Tibial nerve (tissue), 4 donors: ENCODE results near the gene TCP11. TPM values are rescaled to one million over a fixed set of nuclear protein-coding genes. Genes with fewer than 3 reads are reported as not detected.

Experiments
- DNase-seq, 2 donors: peaks; one replicate each; pipeline ENCODE4 v3.0.0-alpha.2; 2019; ENCODE audit warnings: low spot score in 2 of 2
- H3K27ac ChIP-seq, 4 donors: fragments of 200-600 bp; sonication (generic) in 3 of 4; one replicate each; pipeline ENCODE4 v1.5.1; 2017 to 2019; ENCODE audit warnings: mild to moderate bottlenecking in 1 of 4
- H3K27me3 ChIP-seq, 2 donors: fragments of 200-600 bp; sonication (generic) in 1 of 2; one replicate each; pipeline versions ENCODE4 v1.5.1 to v1.6.0; 2017 to 2019
- H3K36me3 ChIP-seq, 3 donors: fragments of 200-600 bp; sonication (generic); one replicate each; pipeline ENCODE4 v1.5.1; 2018 to 2019
- H3K4me1 ChIP-seq, 4 donors: fragments of 200-600 bp; sonication (generic) in 3 of 4; one replicate each; pipeline ENCODE4 v1.5.1; 2017 to 2019
- H3K4me3 ChIP-seq, 4 donors: fragments of 200-600 bp; sonication (generic) in 3 of 4; one replicate each; pipeline ENCODE4 v1.5.1; 2017 to 2019; ENCODE audit warnings: mild to moderate bottlenecking in 1 of 4, moderate library complexity in 1 of 4
- H3K9me3 ChIP-seq, 4 donors: fragments of 200-600 bp; sonication (generic) in 3 of 4; one replicate each; pipeline ENCODE4 v1.5.1; 2017 to 2019
- EP300 ChIP-seq, 2 donors: sonication (generic); formaldehyde crosslinking; IDR thresholded peaks; one replicate each; pipeline ENCODE4 v1.6.1; 2017; ENCODE audit warnings: antibody characterized with exemption in 2 of 2, mild to moderate bottlenecking in 1 of 2
- POLR2A ChIP-seq, 2 donors: fragments of 450-650 bp; IDR thresholded peaks; one replicate each; pipeline ENCODE4 v1.6.1; 2017; ENCODE audit warnings: antibody characterized with exemption in 2 of 2, mild to moderate bottlenecking in 2 of 2, moderate library complexity in 2 of 2
- WGBS, 2 donors: methylation state at CpG; one replicate each; pipeline ENCODE4 v1.1.5; 2018; 5-methylcytosine and 5-hydroxymethylcytosine counted together
- total RNA-seq, 4 donors: library from RNA; depleted of rRNA; stranded (reverse); fragments of >200 nt; gene quantifications; one replicate each; pipeline ENCODE4 v1.1.0, GENCODE V29; 2016
- TF ChIP-seq, protein P1 (sequence below), 5 experiments: fragments of 200-600 bp in 3 of 5; fragments of 450-650 bp in 2 of 5; sonication (generic) in 3 of 5; IDR thresholded peaks; one replicate each; pipeline ENCODE4 v1.5.1; 2016 to 2019; ENCODE audit warnings: antibody characterized with exemption in 5 of 5, mild to moderate bottlenecking in 3 of 5, moderate library complexity in 2 of 5

TCP11 gene
- total RNA-seq, 4 donors from 2014 or later, result 0.84 TPM; not detected in 3

DNA sequence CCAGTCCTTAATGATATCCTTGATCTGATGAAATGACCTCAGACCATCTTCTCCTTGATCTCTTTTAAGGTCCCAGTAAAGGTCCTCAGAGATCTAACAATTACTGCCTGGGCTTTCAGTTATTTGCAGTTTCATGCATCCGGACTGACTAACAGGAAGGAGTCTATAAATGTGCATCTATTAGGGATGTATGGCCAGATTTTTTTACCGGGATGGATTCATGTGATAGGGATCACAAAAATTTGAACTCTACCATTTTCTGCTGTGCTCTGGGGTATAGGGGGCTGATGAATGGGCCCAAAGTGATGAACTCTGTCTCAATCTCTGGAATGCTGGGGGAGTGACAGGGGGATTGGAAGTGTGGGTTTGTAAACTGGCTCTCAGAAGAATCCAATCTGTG lies 36.5 kb upstream of the TCP11 start:
- WGBS, 2 donors, result 47 to 49% methylated on average over 2 of the region's 2 CpGs
- DNase-seq, result no peak
- no peak for TF ChIP-seq EP300 (IDR thresholded peaks at IDR 0.05)
- TF ChIP-seq, protein P1, sequence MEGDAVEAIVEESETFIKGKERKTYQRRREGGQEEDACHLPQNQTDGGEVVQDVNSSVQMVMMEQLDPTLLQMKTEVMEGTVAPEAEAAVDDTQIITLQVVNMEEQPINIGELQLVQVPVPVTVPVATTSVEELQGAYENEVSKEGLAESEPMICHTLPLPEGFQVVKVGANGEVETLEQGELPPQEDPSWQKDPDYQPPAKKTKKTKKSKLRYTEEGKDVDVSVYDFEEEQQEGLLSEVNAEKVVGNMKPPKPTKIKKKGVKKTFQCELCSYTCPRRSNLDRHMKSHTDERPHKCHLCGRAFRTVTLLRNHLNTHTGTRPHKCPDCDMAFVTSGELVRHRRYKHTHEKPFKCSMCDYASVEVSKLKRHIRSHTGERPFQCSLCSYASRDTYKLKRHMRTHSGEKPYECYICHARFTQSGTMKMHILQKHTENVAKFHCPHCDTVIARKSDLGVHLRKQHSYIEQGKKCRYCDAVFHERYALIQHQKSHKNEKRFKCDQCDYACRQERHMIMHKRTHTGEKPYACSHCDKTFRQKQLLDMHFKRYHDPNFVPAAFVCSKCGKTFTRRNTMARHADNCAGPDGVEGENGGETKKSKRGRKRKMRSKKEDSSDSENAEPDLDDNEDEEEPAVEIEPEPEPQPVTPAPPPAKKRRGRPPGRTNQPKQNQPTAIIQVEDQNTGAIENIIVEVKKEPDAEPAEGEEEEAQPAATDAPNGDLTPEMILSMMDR (IDR thresholded peaks at IDR 0.05), result no peak
- TF ChIP-seq POLR2A (IDR thresholded peaks at IDR 0.05), result no peak
- Histone ChIP-seq H3K4me3 (no peak overlapping the region), H3K27ac (no peak overlapping the region), H3K36me3 (no peaks in the 10 kb centered on the region), H3K9me3 (no peaks in the 10 kb centered on the region), H3K27me3 (peaks cover 0 to 7% of the 10 kb centered on the region in 2 donors), H3K4me1 (peaks cover 0 to 30% (median 10%) of the 10 kb centered on the region in 4 donors)

DNA sequence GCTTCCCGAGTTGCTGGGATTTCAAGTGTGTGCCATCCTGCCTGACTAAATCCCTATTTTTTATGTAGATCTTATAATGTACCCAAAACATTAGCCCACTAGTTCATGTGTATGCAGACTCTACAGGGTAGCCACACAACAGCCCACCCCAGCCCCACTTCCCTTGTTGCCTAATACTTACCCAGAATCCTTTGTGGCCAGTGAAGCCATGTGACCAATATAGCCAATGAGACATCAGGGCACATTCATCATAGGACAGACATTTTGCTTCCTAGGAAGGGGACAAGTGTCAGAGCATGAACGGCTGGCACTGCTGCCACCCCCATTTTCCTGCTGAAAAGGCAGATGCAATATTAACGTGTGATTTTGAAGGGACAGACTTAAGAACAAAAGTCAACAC lies 36.0 kb upstream of the TCP11 start:
- TF ChIP-seq POLR2A (IDR thresholded peaks at IDR 0.05) (no peak), EP300 (IDR thresholded peaks at IDR 0.05) (no peak)
- TF ChIP-seq, protein P1 (IDR thresholded peaks at IDR 0.05), result no peak
- H3K4me3 ChIP-seq, result no peak overlapping the region
- H3K36me3 ChIP-seq, result no peaks in the 10 kb centered on the region
- no peak overlapping the region for H3K27ac ChIP-seq
- peaks cover 0 to 28% (median 9%) of the 10 kb centered on the region in 4 donors for H3K4me1 ChIP-seq
- 61 to 76% methylated on average over 3 of the region's 3 CpGs for WGBS, 2 donors
- H3K27me3 ChIP-seq, result peaks cover 0 to 4% of the 10 kb centered on the region in 2 donors
- no peaks in the 10 kb centered on the region for H3K9me3 ChIP-seq
- no peak for DNase-seq

DNA sequence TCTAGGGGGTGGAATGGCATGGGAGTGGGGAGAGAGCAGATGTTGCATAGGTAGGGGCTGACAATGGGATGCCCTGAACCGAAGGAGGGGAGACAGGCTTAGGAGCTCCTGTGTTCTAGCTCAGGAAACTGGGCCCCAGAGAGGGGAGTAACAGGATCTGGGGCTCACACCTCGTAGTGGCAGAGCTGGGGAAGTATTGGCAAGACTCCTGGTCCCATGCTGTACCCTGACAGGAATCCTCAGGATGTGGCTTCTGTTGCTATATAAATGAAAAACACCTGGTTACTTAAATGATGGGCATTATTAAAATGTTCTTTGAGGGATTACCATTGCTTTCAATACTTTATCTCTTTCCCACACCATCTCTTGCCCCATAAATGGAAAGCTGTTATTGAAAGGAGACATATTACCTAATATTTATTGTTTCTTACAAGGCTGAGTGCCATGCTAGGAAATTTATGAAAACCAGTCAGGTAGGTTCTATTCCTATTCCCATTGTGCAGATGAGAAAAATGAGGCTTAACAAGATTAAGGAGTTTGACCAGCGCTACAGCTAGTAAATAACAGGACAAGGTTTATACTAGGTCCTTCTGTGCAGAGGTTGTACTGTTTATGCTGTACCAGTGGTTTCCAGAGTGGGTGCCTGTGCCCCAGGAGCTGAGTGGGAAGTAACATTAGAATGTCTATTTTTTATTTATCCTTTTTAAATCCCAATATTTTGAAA lies 35.3 kb upstream of the TCP11 start:
- Histone ChIP-seq H3K4me3 (no peak overlapping the region), H3K4me1 (peaks cover 0 to 21% (median 6%) of the 10 kb centered on the region in 4 donors), H3K9me3 (no peaks in the 10 kb centered on the region), H3K36me3 (no peaks in the 10 kb centered on the region), H3K27ac (no peak overlapping the region), H3K27me3 (no peaks in the 10 kb centered on the region)
- WGBS, 2 donors, result 74 to 79% methylated on average over 3 of the region's 3 CpGs
- no peak for DNase-seq
- TF ChIP-seq, protein P1 (IDR thresholded peaks at IDR 0.05), result no peak
- TF ChIP-seq POLR2A (IDR thresholded peaks at IDR 0.05) (no peak), EP300 (IDR thresholded peaks at IDR 0.05) (no peak)

- peaks cover 0 to 6% (median 1%) of the 10 kb centered on the region in 4 donors for H3K4me1 ChIP-seq
- WGBS, 2 donors, result 82 to 87% methylated on average over 4 of the region's 4 CpGs
- no peak overlapping the region for H3K27ac ChIP-seq
- H3K4me3 ChIP-seq, result no peak overlapping the region
- TF ChIP-seq, protein P1 (IDR thresholded peaks at IDR 0.05), result no peak
- no peak for TF ChIP-seq POLR2A (IDR thresholded peaks at IDR 0.05)
- no peak for TF ChIP-seq EP300 (IDR thresholded peaks at IDR 0.05)
- H3K36me3 ChIP-seq, result no peaks in the 10 kb centered on the region
- H3K27me3 ChIP-seq, result no peaks in the 10 kb centered on the region
- no peaks in the 10 kb centered on the region for H3K9me3 ChIP-seq
- DNase-seq, result no peak
These were observed 33.4 kb upstream of the TCP11 start for GRCh38 chr6:35174501-35174900.

- Histone ChIP-seq H3K27me3 (no peaks in the 10 kb centered on the region), H3K36me3 (no peaks in the 10 kb centered on the region), H3K4me1 (peaks cover 0 to 2% (median 0%) of the 10 kb centered on the region in 4 donors), H3K27ac (no peak overlapping the region), H3K9me3 (no peaks in the 10 kb centered on the region), H3K4me3 (no peak overlapping the region)
- DNase-seq, result no peak
- 53 to 74% methylated on average over 2 of the region's 2 CpGs for WGBS, 2 donors
- TF ChIP-seq EP300 (IDR thresholded peaks at IDR 0.05) (no peak), POLR2A (IDR thresholded peaks at IDR 0.05) (no peak)
- TF ChIP-seq, protein P1 (IDR thresholded peaks at IDR 0.05), result no peak
These were observed 32.9 kb upstream of the TCP11 start for GRCh38 chr6:35174088-35174434.
